Mucosa of rectum (tissue), 2 donors: ENCODE results near the gene CRACR2B.
A peak's percentile ranks its signal among the peaks of the same experiment; 100 is the strongest.

Source experiments
- H3K27ac ChIP-seq, 2 donors: one replicate each; pipeline ENCODE4 v1.7.0; 2013; ENCODE audit warnings: inconsistent platforms in 2 of 2, low read depth in 2 of 2, low read length in 2 of 2
- H3K27me3 ChIP-seq, 2 donors: one replicate each; pipeline ENCODE4 v1.7.0; 2013; ENCODE audit warnings: low read length in 2 of 2; ENCODE audit not compliant: control insufficient read depth in 2 of 2, insufficient read depth in 2 of 2
- H3K36me3 ChIP-seq, 2 donors: one replicate each; pipeline ENCODE4 v1.7.0; 2013; ENCODE audit warnings: low read length in 2 of 2; ENCODE audit not compliant: control insufficient read depth in 2 of 2, insufficient read depth in 2 of 2
- H3K4me1 ChIP-seq, 2 donors: one replicate each; pipeline ENCODE4 v1.7.0; 2013; ENCODE audit warnings: low read length in 2 of 2, mild to moderate bottlenecking in 1 of 2; ENCODE audit not compliant: control insufficient read depth in 2 of 2, insufficient read depth in 2 of 2
- H3K4me3 ChIP-seq, 2 donors: one replicate each; pipeline ENCODE4 v1.7.0; 2013; ENCODE audit warnings: low read length in 2 of 2
- H3K9ac ChIP-seq, 2 donors: one replicate each; pipeline ENCODE4 v1.7.0; 2013; ENCODE audit warnings: low read length in 2 of 2, low read depth in 1 of 2, mild to moderate bottlenecking in 1 of 2
- H3K9me3 ChIP-seq, 2 donors: one replicate each; pipeline ENCODE4 v1.7.0; 2013; ENCODE audit warnings: low read length in 2 of 2; ENCODE audit not compliant: control insufficient read depth in 2 of 2
- donor health status: healthy.
- donor health status: Normal muscosa, but diverticular disease.

Gene CRACR2B

GRCh38 chr11:794766-795633 is 32.7 kb upstream of the CRACR2B start:
- peak overlapping the region; percentile 41 to 50 for H3K4me3 ChIP-seq
- H3K27ac ChIP-seq = no peak overlapping the region
- peaks cover 17 to 27% of the 10 kb centered on the region in 2 donors for H3K4me1 ChIP-seq
- peaks cover 0 to 2% of the 10 kb centered on the region in 2 donors for H3K36me3 ChIP-seq
- H3K9ac ChIP-seq = peak overlapping the region in 1 of 2 donors; percentile 62
- H3K9me3 ChIP-seq = no peaks in the 10 kb centered on the region
- H3K27me3 ChIP-seq = no peaks in the 10 kb centered on the region

GRCh38 chr11:795634-796564 is 31.8 kb upstream of the CRACR2B start:
- H3K4me3 ChIP-seq = peak overlapping the region; percentile 70 to 75
- H3K9ac ChIP-seq = peak overlapping the region; percentile 66 to 70
- peak overlapping the region; percentile 62 to 85 for H3K27ac ChIP-seq
- no peaks in the 10 kb centered on the region for H3K27me3 ChIP-seq
- peaks cover 17 to 27% of the 10 kb centered on the region in 2 donors for H3K4me1 ChIP-seq
- H3K9me3 ChIP-seq = no peaks in the 10 kb centered on the region
- peaks cover 0 to 2% of the 10 kb centered on the region in 2 donors for H3K36me3 ChIP-seq

DNA sequence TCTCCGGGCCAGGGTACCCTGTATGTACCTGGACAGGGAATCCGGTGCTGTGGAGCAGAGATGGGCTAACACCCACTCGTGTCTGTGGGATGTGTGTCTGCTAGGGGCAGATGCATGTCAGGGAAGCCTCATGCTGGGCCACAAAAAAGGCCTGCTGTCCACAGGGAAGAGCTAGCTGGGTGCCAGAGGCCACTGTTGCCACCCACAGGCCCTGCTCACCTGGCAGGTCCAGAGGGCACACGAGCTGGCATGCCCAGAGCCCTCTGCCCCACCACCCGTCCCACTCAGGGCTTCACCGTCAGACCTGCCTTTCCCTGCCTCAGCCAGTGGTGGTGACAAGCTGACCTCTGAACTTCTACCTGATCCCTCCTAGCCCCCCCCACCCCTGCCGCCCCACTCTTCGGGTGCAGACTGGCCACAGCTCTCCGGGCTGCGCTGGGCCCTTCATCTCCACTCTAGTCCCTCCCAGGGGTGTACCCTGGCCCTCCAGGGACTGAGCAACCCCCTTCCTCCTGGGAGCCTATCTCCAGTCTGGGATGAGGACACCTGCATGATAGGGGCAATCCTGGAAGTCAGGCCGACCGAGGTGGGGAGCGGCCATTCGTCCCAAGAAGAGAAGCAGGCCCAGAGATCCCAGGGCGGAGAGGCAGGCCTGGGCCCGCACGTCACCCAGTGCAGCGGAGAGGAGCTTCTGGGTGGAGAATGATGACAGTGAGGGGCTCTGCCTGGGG is 31.0 kb upstream of the CRACR2B start:
- peak overlapping the region; percentile 66 to 70 for H3K9ac ChIP-seq
- peak overlapping the region; percentile 62 to 85 for H3K27ac ChIP-seq

GRCh38 chr11:797296-798092 is 30.2 kb upstream of the CRACR2B start:
- Histone ChIP-seq H3K27me3 (no peaks in the 10 kb centered on the region), H3K9me3 (no peaks in the 10 kb centered on the region), H3K27ac (peak overlapping the region; percentile 62 to 85), H3K4me3 (peak overlapping the region; percentile 75 to 86), H3K36me3 (peaks cover 0 to 4% of the 10 kb centered on the region in 2 donors), H3K4me1 (peaks cover 17 to 27% of the 10 kb centered on the region in 2 donors), H3K9ac (peak overlapping the region; percentile 63 to 66)

More for the DNA sequence above, 31.0 kb upstream of the CRACR2B start:
- H3K9me3 ChIP-seq = no peaks in the 10 kb centered on the region
- peaks cover 17 to 27% of the 10 kb centered on the region in 2 donors for H3K4me1 ChIP-seq
- H3K36me3 ChIP-seq = peaks cover 0 to 3% of the 10 kb centered on the region in 2 donors
- peak overlapping the region; percentile 75 to 86 for H3K4me3 ChIP-seq
- H3K27me3 ChIP-seq = no peaks in the 10 kb centered on the region

DNA sequence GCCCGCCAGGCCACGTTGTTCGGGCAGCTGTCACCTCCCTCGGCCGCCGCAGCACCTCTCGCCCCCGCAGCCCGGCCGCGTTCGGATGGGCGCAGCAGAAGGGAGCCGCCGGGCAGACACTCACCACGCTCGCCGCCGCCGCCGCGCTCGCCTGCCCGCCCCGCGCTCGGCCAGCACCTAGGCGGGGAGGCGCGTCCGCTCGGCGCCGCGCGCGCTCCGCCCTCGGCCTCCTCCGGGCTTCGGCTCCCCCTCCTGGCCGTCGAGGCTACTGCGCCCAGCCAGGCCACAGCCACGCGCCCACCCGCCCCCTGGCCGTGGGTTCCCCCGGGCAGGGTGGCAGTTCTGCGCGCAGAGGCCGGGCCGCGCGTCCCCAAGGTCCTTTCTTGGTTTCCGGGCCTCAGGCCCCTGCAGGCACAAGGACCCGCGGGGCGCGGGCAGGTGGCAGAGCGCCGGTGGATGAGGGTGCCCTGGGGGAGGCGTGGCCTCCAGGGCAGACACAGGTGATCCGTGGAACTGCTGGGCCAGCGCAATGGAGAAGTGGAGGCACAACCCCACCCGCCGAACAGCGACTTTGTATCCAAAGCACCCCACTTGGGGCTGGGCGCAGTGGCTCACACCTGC is 29.5 kb upstream of the CRACR2B start, which contains the start of gene SLC25A22:
Gene SLC25A22 (minus strand): TSS at position 189 of the 621 bp plus-strand sequence. CDS start 3,275 bp downstream, outside the sequence.
- Histone ChIP-seq H3K27ac (peak within 1 kb of the TSS; percentile 62 to 85), H3K9ac (peak within 1 kb of the TSS; percentile 63 to 66), H3K9me3 (no peaks in the 10 kb centered on the region), H3K4me3 (peak within 1 kb of the TSS; percentile 75 to 86), H3K36me3 (peaks cover 0 to 4% of the 10 kb centered on the region in 2 donors), H3K27me3 (no peaks in the 10 kb centered on the region), H3K4me1 (peaks cover 17 to 27% of the 10 kb centered on the region in 2 donors)

DNA sequence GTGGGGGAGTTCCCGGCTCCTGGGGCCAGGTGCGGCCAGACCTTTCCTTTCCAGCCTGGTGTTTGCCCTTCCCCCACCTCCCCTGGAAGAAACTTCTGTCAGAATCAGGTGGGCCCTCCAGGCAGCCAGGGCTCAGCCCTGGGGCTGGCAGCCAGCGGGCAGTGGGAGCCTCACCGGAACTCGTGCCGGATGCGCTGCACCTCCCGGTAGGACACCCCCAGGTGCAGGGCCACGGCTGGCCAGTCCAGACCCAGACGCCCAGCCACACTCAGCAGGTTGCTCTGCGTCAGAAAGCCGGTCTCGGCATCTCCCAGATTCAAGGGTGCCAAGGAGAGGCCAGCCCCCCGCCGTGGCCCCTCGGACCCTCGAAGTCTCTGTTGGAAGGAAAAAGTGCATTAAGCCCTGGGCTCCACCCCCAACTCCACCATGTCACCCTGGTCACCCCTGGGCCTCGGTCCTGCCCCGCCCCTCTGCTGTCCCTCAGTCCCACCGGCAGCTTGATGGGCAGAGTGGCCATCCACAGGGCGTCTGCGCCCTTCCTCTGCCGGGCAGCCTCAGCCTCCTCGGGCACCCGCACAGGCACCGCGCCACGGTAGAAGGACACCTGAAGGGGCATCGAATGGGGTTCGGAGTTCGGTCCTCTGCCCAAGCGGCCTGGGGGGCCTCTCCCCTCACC is 27.9 kb upstream of the CRACR2B start:
- Histone ChIP-seq H3K9ac (no peak overlapping the region), H3K4me1 (peaks cover 26 to 40% of the 10 kb centered on the region in 2 donors), H3K27me3 (no peaks in the 10 kb centered on the region), H3K9me3 (no peaks in the 10 kb centered on the region), H3K4me3 (no peak overlapping the region), H3K36me3 (peaks cover 0 to 2% of the 10 kb centered on the region in 2 donors), H3K27ac (no peak overlapping the region)

- no peaks in the 10 kb centered on the region for H3K27me3 ChIP-seq
- peaks cover 25 to 36% of the 10 kb centered on the region in 2 donors for H3K4me1 ChIP-seq
- H3K9ac ChIP-seq = no peak overlapping the region
Measured at GRCh38 chr11:800473-800872, 27.2 kb upstream of the CRACR2B start.

DNA sequence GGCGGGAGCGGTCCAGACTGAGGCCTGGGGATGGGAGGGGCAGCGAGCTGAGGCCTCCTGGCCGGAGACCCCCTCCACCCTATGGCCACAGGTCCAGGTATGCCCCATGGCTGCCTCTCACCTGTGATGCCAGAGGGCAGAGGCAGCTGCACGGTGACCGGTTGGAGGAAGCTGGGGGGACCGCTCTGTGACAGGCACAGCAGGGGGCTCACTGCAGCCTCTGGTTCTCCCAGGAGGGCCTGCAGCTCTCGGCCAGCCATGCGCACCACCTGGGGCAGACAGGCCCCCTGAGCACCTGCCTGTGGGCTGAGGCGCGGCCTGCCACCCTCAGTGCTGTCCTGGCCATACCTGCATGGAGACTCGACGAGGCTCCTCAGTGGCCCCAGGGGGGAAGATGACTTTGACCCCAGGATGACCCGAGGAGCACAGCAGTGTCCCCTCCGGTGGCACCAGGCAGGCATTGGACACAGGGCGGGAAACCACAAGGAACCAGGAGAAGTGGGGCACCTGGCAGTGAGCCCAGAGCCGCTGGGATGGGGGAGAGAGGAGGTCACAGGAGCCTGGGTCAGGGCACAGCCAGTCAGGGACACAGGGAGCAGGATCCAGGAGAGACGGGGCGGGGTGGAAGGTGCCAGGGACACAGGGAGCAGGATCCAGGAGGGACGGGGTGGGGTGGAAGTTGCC is 26.5 kb upstream of the CRACR2B start:
- Histone ChIP-seq H3K36me3 (peaks cover 0 to 2% of the 10 kb centered on the region in 2 donors), H3K27ac (no peak overlapping the region), H3K4me3 (no peak overlapping the region), H3K27me3 (no peaks in the 10 kb centered on the region), H3K9ac (no peak overlapping the region), H3K4me1 (peaks cover 24 to 33% of the 10 kb centered on the region in 2 donors), H3K9me3 (no peaks in the 10 kb centered on the region)

More at GRCh38 chr11:800473-800872, 27.2 kb upstream of the CRACR2B start:
- Histone ChIP-seq H3K9me3 (no peaks in the 10 kb centered on the region), H3K4me3 (no peak overlapping the region), H3K36me3 (peaks cover 0 to 2% of the 10 kb centered on the region in 2 donors), H3K27ac (no peak overlapping the region)
